ENCODE measurements around the gene MARK2. TPM values are rescaled to one million over a fixed set of nuclear protein-coding genes. Genes with fewer than 3 reads are reported as not detected.

MARK2 gene
- total RNA-seq, 1 experiment from 2014 or later: 39.8 TPM

GRCh38 chr11:63844836-63845235 lies 5.9 kb downstream of the MARK2 start:
- Histone ChIP-seq H3K4me1 (ENCODE audit: control insufficient read depth in 1 of 2, insufficient read depth in 2 of 2, low read length in 2 of 2) (peaks cover 42 to 57% of the 10 kb centered on the region in 2 experiments), H3K4me2 (ENCODE audit: low read length) (no peak overlapping the region), H3K9me2 (ENCODE audit: insufficient read depth) (no peaks in the 10 kb centered on the region), H2AFZ (ENCODE audit: low read depth, low read length, poor library complexity, severe bottlenecking) (no peak overlapping the region), H3K36me3 (ENCODE audit: control insufficient read depth in 1 of 2, insufficient read depth in 2 of 2, low read length in 2 of 2) (peaks cover 0 to 2% of the 10 kb centered on the region in 2 experiments; a peak in 2 of 4 replicates), H3K27me3 (ENCODE audit: insufficient read depth, low read length) (no peaks in the 10 kb centered on the region), H4K20me1 (ENCODE audit: insufficient read depth) (peaks cover 12% of the 10 kb centered on the region; the same call in 1 of the 2 replicates), H3K9me3 (ENCODE audit: control insufficient read depth in 1 of 2, insufficient read depth in 1 of 2, low read depth in 1 of 2, low read length in 2 of 2) (no peaks in the 10 kb centered on the region), H3K9ac (ENCODE audit: low read length) (no peak overlapping the region), H3K27ac (ENCODE audit: low read depth, low read length) (no peak overlapping the region), H3K79me2 (ENCODE audit: insufficient read depth, low read length) (peaks cover 92% of the 10 kb centered on the region), H3K4me3 (replicated peaks in 1 of 2; ENCODE audit: low read depth in 1 of 2, low read length in 2 of 2) (no peak overlapping the region)
- ATAC-seq (no peak), DNase-seq (ENCODE audit: low read depth, low spot score) (no peak)
- TF ChIP-seq MAX (IDR thresholded peaks at IDR 0.05) (no peak), EZH2 (IDR thresholded peaks at IDR 0.05) (no peak), CEBPB (IDR thresholded peaks at IDR 0.05; ENCODE audit: low read depth) (no peak), POLR2AphosphoS5 (IDR thresholded peaks at IDR 0.05; ENCODE audit: low read depth, low read length) (no peak), YY1 (IDR thresholded peaks at IDR 0.05; ENCODE audit: extremely low read depth, insufficient replicate concordance, low read depth, low read length) (no peak), SRF (IDR thresholded peaks at IDR 0.05; ENCODE audit: low read depth) (no peak), EZH2phosphoT487 (IDR thresholded peaks at IDR 0.05; ENCODE audit: borderline replicate concordance) (no peak), CBX3 (IDR thresholded peaks at IDR 0.05; ENCODE audit: low read depth) (no peak), FOSL1 (IDR thresholded peaks at IDR 0.05; ENCODE audit: low read depth) (no peak), SIN3A (IDR thresholded peaks at IDR 0.05; ENCODE audit: low read depth) (no peak), SP1 (IDR thresholded peaks at IDR 0.05; ENCODE audit: low read depth) (no peak), ZFX (IDR thresholded peaks at IDR 0.05) (no peak), ELF1 (IDR thresholded peaks at IDR 0.05; ENCODE audit: borderline replicate concordance, low read depth) (no peak), ZNF274 (IDR thresholded peaks at IDR 0.05; ENCODE audit: low read depth, low read length) (no peak), EGR1 (IDR thresholded peaks at IDR 0.05; ENCODE audit: low read depth) (no peak), TCF7L2 (IDR thresholded peaks at IDR 0.05; ENCODE audit: borderline replicate concordance, extremely low read depth, insufficient read depth, insufficient read length) (no peak), POLR2A (IDR thresholded peaks at IDR 0.05; ENCODE audit: borderline replicate concordance, extremely low read depth, insufficient read depth, insufficient read length) (no peak)
- TF ChIP-seq, protein P1, sequence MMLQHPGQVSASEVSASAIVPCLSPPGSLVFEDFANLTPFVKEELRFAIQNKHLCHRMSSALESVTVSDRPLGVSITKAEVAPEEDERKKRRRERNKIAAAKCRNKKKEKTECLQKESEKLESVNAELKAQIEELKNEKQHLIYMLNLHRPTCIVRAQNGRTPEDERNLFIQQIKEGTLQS (IDR thresholded peaks at IDR 0.05): no peak
- TF ChIP-seq, protein P2, sequence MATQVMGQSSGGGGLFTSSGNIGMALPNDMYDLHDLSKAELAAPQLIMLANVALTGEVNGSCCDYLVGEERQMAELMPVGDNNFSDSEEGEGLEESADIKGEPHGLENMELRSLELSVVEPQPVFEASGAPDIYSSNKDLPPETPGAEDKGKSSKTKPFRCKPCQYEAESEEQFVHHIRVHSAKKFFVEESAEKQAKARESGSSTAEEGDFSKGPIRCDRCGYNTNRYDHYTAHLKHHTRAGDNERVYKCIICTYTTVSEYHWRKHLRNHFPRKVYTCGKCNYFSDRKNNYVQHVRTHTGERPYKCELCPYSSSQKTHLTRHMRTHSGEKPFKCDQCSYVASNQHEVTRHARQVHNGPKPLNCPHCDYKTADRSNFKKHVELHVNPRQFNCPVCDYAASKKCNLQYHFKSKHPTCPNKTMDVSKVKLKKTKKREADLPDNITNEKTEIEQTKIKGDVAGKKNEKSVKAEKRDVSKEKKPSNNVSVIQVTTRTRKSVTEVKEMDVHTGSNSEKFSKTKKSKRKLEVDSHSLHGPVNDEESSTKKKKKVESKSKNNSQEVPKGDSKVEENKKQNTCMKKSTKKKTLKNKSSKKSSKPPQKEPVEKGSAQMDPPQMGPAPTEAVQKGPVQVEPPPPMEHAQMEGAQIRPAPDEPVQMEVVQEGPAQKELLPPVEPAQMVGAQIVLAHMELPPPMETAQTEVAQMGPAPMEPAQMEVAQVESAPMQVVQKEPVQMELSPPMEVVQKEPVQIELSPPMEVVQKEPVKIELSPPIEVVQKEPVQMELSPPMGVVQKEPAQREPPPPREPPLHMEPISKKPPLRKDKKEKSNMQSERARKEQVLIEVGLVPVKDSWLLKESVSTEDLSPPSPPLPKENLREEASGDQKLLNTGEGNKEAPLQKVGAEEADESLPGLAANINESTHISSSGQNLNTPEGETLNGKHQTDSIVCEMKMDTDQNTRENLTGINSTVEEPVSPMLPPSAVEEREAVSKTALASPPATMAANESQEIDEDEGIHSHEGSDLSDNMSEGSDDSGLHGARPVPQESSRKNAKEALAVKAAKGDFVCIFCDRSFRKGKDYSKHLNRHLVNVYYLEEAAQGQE (IDR thresholded peaks at IDR 0.05; ENCODE audit: low read depth): no peak
- RAD21 ChIA-PET (ENCODE audit: low non-redundant PET in 1 of 2, low total read pairs in 2 of 2, uncharacterized antibody in 2 of 2, unreplicated experiment in 2 of 2): no interaction called here
- no TSS peak for BruUV-seq (replicated peaks)
- CTCF ChIA-PET: interaction anchor here (1.3 kb wide), 1 partner anchor 28 kb away, joined by 3 read pairs; no protein-coding TSS in a partner anchor
- POLR2A ChIA-PET: no interaction called here
- intact Hi-C loops (cut with micrococcal nuclease): no loop called here
